IPS DF 4.7 (cell line): Measurements from ENCODE around the gene ADAMTS2.
"Not testable (repeated sequence)": the region's sequence is repeated elsewhere in the genome, so short reads cannot be mapped to it uniquely, and the experiment has no call there.

Experiments used
- DNase-seq: peaks from one replicate; pipeline ENCODE4 v3.0.0-alpha.2; 2013; ENCODE audit warnings: low spot score; ENCODE audit errors: extremely low read depth

Gene ADAMTS2

DNA sequence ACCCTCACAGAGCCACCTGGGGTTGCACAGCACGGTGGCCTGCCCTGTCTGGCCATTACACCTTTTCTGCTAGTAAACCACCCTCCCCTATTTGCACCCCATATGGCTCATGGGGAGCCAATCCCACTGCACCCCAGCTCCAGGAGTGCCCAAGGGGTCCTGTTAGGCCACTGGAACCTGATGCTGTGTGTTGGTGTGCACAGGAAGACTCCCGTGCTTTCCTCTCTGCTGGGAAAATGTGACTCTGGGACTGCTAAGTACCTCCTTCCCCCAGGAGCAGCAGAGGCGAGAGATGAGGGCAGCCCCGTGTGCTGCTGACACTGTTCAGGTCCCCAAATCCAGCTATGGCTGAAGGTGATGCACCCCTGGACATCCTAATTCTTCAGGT is 126.3 kb downstream of the ADAMTS2 start:
- no peak for DNase-seq

- DNase-seq, result no peak
Measured at GRCh38 chr5:179217956-179218942, 127.0 kb downstream of the ADAMTS2 start.

DNA sequence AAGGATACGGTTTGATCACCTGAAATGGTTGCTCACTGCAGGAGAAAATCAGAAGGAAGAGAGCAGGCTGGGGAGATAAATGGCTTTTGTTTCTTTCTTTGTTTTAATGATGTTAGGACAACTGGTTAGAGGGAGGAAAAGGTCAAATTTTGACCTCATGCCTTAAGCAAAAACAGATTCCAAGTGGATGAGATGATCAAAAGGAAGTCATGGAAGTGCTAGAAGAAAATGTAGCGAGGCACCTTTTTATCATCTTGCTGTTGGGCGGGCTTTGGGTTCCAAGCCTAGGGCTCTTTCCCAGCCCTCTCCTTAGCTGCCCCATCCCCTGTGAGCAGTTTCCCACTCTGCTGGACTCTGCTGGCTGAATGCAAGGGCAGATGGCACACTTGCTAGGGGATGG is 127.9 kb downstream of the ADAMTS2 start:
- DNase-seq, result no peak

GRCh38 chr5:179216381-179216780 is 128.9 kb downstream of the ADAMTS2 start:
- not testable (repeated sequence) for DNase-seq

GRCh38 chr5:179215576-179215975 is 129.7 kb downstream of the ADAMTS2 start:
- no peak for DNase-seq

GRCh38 chr5:179214678-179215077 is 130.6 kb downstream of the ADAMTS2 start:
- no peak for DNase-seq

DNA sequence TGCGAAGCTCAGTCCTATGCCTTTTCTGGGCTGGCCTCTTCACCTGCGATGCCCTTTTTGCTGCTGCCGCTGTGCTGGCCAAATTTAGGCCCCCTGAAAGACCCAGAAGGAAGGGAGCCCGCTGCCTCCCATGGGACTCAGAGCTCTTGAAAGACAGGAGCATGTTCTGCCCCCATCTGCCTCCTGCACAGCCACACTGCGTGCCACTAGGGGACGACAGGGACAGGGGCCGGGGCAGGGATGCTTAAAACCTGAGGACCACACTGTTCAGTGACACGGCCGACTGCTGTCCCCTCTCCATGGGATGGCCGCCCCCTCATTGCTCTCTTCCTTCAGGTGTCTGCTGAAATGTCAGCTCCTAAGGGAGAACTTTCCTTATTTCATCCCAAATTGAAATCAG is 132.4 kb downstream of the ADAMTS2 start:
- DNase-seq, result no peak

- no peak for DNase-seq
Measured at GRCh38 chr5:179211631-179212030, 133.6 kb downstream of the ADAMTS2 start.

DNA sequence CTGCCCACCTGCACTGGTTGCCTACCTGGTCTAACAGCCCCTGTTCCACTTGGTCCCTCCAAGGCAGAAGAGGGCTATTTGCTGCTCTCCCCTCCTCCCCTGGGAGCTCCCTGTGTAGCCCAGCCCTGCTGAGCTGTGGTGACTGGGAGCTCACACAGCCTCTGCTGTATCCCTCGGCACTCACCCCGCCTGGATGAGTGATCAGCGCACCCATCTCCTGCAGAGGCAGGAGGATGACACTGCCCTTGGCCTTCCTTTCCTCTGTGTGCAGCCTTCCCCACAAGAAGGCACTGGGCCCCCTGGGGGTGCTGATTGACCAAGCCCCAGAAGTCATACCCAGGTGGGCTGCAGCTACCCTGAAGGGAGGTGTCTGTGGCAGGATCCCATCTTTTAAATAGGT is 134.2 kb downstream of the ADAMTS2 start:
- no peak for DNase-seq

GRCh38 chr5:179210478-179210877 is 134.8 kb downstream of the ADAMTS2 start:
- DNase-seq, result no peak

DNA sequence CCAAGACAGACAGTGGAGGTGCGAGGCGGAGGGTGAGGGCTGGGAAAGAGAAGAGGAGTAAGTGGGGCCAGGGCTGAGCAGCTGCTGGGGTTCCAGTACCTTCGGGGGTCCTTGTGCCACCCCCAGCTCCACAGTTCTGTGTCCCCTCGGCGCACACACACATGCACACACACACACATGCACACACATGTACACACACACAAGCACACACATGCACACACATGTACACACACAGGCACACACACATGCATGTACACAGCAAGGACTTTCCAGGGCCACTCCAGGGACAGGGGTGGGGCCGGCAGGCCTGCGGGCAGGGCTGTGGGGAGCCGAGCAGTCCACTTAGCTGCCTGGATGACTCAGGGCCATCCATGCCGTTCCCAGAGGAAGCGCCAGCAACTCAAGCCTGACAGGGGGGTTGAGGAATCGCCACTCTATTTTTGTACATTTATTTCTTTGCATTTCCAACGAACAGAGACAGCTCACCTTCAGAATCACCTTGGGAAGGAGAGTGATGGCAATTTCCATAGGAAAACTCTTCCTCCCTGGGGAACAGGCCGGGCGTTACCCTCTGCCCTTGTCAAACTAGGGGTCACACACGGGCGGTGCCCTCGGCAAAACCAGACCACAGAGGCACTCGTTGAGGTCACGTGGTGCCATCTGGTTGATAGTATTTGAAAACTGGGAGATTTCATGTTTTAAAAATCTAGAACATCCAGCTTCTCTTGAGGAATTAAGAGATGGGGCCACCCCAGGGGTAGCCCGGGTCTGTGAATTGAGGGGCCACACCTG is 135.7 kb downstream of the ADAMTS2 start:
- no peak for DNase-seq

DNA sequence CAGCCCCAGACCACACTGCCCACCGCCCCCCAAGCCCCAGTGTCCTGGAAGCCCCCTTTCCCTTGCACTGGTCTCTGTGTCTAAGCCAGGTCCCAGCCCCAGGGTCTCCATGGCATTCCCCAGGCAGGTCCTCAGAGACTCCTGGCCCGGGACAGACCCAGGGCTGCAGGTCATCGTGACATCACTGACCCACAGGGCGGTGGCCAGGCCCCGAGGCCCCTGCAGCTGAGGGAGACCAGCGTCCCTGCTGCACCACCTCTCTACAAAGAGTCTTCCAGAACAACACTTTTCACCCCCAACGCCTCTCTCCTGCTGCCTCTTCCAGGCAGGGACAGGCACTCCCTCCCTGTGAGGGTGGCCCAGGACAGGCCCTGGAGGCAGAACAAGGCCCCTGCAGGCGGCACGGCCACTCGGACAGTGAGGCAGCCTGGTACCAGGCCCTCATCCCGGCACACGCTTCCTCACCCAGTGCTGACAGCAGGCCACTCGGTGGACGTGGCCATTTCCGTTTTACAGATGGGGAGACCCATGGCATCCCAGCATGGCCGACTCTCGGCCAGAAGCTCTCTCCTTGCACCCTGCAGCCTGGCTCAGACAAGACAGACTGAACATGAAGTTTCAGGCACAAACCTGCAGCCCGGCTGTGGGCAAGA is 136.4 kb downstream of the ADAMTS2 start:
- no peak for DNase-seq

GRCh38 chr5:179207920-179208705 is 137.1 kb downstream of the ADAMTS2 start:
- DNase-seq, result no peak

- no peak for DNase-seq
Measured at GRCh38 chr5:179207470-179207869, 137.8 kb downstream of the ADAMTS2 start.

DNA sequence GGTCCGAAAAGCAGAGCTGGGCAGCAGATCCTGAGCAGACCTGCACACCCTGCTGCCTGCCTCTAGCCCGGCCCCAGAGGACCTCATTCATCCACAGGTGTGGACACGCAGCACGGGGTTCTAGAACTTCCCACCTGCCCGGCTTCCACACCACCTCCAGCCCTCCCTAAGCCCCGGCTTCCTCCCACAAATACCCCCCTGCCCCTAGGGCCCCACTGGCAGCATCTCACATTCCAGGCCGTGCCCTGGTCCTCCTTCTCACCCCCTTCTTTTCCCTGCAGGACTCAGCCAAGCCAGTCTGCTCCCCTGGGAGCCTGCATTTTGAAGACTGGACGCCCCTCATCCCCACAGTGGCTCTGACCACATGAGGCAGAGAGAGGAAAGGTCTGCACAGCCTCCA is 138.9 kb downstream of the ADAMTS2 start:
- DNase-seq, result no peak

- DNase-seq, result no peak
Measured at GRCh38 chr5:179205277-179205676, 140.0 kb downstream of the ADAMTS2 start.

DNA sequence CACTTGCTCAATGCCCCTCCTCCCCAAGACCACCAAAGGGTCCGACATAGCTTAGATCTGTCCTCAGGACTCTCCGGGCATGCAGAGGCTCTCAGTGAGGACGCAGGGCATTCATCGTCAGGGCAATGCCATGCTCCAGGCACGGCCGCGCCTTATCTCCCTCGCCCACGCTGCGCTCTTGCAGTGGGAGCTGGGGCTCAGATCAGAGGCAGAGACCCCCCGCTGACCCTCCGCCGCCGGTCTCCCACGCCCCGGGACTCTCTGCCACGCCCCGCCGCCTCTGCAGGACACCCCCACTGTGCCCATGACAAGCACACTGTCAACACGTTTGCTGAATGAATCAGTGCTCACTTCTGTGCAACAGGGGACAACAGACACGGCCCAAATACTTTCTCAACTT is 140.7 kb downstream of the ADAMTS2 start:
- no peak for DNase-seq

- DNase-seq, result no peak
Measured at GRCh38 chr5:179203248-179203647, 142.0 kb downstream of the ADAMTS2 start.

GRCh38 chr5:179201986-179202385 is 143.3 kb downstream of the ADAMTS2 start:
- DNase-seq, result no peak

DNA sequence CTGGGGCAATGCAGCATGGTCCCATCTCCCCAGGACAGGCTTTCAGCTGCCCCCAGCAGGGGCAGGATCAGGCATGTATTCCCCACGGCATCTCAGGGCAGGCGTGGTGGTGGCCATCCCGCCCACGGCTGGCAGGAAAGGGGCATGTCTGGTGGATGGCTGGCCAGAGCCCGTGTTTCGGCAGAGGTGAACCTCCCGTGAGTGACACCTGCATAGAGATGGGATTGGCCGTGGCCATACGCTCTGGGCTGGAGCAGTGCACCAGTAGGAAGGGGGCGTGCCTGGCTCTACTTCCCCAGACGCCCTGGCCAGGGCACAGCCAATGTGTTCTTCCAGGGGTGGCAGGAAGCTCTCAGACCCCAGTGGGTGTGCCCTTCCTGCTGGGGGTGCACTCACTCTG is 146.0 kb downstream of the ADAMTS2 start:
- no peak for DNase-seq

DNA sequence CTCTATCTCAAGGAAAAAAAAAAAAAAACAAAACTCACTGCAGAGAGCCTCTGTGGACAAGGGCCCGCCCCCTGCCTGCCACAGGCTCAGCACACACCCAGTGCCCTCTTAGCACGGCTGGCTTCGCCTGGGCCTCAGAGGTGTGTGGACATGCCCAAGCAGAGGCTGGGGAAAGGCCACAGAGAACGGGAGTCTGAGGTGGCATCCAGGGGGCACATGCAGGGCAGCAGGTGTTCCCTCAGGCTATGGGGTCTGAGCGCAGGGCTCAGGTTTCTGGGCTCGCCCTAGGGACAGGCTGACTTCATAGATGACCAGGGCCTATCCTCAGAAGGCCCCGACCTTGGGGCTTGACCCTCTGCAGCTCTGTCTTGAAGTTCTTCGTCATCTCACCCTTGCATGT is 146.4 kb downstream of the ADAMTS2 start:
- no peak for DNase-seq
